AG04449 (cell line): Measurements from ENCODE around the gene CPVL.

Source experiments
- CTCF ChIA-PET: fragments of 350-600 bp; formaldehyde crosslinking; extraction: SDS; loops from one replicate; lab custom pipeline; 2021; ENCODE audit warnings: antibody characterized with exemption; lab: Yijun Ruan, JAX
- POLR2A ChIA-PET: fragments of 400-600, 350-600 bp; formaldehyde crosslinking; extraction: SDS; loops from one replicate; lab custom pipeline; 2020; ENCODE audit warnings: antibody characterized with exemption, inconsistent platforms; lab: Yijun Ruan, JAX
- DNase-seq: peaks from one replicate; pipeline ENCODE4 v3.0.0-alpha.2; 2010; ENCODE audit warnings: low read depth, low spot score
- H3K4me3 ChIP-seq: 2 replicates; pipeline ENCODE4 v1.5.1; 2011; ENCODE audit warnings: low read depth, mild to moderate bottlenecking, control low read depth, low read length
- TF ChIP-seq, protein P1 (sequence below): IDR thresholded peaks from one replicate; pipeline ENCODE4 v1.5.1; 2011; ENCODE audit warnings: mild to moderate bottlenecking, moderate library complexity, low read length, control low read depth, inconsistent platforms; ENCODE audit not compliant: insufficient read depth; ENCODE audit errors: missing control alignments

The CPVL gene

DNA sequence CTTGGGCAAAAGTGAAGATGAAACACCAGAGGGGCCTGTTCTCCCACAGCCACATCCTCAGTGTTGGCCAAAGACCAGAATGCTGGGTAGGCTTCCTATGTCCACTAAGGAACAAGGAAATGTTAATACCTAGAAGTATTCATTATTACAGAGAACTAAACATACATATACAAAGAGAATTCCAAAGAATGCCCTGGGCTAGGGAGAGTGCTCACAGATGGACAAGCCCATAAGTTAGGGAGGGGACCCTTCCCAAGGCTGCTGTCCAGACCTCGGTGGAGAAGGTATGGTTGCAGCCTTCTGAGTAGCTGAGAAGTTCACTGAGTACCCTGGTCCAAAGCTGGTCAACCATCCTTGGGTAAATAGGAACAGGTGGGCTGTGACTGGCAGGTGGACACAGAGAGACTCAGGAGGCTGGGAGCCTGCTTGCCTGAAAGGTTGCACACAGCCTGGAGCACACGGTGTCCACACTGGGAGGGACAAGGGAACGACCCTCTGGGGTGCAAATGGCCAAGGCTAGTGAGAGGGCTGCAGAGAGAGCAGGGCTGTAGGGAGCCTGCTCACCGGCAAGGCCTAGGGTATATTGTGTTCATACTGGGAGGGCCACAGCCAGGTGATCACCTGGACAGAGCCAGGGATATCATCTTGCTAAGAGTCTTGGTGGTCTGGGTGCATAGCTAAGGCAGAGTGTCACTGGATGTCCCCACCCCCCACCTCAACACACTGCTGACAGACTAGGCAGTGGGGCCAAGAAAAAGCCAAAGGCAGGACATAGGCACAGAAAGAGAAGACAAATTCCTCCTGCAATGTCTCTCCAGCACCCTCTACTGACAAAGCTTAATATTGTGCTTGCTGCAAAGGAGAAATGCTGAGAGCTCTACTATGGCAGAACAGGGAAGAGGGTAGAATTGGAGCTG lies 40.3 kb downstream of the CPVL start:
- H3K4me3 ChIP-seq, result no peak overlapping the region
- CTCF ChIA-PET, result interaction anchor here (0.6 to 31.8 kb wide), 47 partner anchors 9 to 715 kb away, joined by 3 to 1392 read pairs (median 4); partner anchors contain the start of gene TRIL
- TF ChIP-seq, protein P1, sequence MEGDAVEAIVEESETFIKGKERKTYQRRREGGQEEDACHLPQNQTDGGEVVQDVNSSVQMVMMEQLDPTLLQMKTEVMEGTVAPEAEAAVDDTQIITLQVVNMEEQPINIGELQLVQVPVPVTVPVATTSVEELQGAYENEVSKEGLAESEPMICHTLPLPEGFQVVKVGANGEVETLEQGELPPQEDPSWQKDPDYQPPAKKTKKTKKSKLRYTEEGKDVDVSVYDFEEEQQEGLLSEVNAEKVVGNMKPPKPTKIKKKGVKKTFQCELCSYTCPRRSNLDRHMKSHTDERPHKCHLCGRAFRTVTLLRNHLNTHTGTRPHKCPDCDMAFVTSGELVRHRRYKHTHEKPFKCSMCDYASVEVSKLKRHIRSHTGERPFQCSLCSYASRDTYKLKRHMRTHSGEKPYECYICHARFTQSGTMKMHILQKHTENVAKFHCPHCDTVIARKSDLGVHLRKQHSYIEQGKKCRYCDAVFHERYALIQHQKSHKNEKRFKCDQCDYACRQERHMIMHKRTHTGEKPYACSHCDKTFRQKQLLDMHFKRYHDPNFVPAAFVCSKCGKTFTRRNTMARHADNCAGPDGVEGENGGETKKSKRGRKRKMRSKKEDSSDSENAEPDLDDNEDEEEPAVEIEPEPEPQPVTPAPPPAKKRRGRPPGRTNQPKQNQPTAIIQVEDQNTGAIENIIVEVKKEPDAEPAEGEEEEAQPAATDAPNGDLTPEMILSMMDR, result peak; percentile 81
- DNase-seq, result no peak
- POLR2A ChIA-PET, result interaction anchor here (1.0 kb wide), 3 partner anchors 149 to 184 kb away, joined by 3 to 6 read pairs (median 4); no protein-coding TSS in a partner anchor

DNA sequence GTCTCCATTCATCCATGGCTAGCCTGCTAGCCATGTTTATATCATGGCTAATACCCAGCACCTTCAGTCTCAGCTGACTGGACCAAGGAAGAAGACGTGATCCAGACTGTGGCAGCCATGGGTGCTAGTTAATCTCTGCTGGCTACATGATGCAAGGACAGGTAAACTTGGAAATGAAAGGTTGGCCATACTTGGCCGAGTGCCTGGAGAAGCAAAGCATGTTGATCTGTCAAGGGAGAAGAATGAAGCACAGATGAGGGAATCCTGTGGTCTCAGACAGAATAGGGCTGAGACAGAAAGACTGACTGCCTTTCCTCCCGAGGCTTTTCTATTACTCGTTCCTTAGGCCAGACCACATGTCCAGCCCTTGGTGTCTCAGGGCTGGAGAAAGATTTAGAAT lies 41.1 kb downstream of the CPVL start:
- DNase-seq, result no peak
- no peak overlapping the region for H3K4me3 ChIP-seq
- ChIA-PET CTCF (interaction anchor here (1.3 to 31.8 kb wide), 8 partner anchors 13 to 303 kb away, joined by 3 to 1392 read pairs (median 14); no protein-coding TSS in a partner anchor), POLR2A (no interaction called here)
- TF ChIP-seq, protein P1, result no peak

DNA sequence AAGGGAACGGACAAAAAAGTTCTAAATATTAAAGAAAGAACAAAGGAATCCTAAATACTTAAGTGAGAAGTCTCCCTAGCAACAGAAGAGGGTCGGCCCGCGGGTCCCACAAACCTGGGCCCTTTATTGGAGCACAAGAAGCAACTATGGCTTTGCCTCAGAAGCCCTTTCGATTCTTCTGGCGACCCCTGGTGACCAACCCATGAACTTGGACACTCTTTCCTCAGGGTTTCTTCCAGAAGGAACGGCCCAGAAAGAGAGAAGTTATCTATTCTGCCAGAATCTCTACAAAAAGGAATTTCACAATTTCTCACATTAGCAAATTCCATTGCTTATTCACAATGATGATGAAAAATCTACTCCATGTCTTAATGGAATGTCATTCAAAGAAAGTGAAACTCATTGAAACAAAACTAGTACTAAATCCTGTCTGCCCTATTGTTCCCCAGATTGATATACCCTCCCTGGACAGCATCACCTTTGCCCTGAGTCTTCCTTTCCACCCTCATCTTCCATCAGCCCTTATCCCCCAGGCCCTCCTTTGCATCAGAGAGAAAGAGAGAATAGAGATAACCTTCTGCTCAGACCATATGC lies 43.7 kb downstream of the CPVL start:
- TF ChIP-seq, protein P1, result peak; percentile 70
- POLR2A ChIA-PET, result no interaction called here
- no peak overlapping the region for H3K4me3 ChIP-seq
- CTCF ChIA-PET, result interaction anchor here (0.7 to 31.8 kb wide), 23 partner anchors 9 to 709 kb away, joined by 3 to 1392 read pairs (median 7); partner anchors contain the start of gene TRIL
- DNase-seq, result no peak

DNA sequence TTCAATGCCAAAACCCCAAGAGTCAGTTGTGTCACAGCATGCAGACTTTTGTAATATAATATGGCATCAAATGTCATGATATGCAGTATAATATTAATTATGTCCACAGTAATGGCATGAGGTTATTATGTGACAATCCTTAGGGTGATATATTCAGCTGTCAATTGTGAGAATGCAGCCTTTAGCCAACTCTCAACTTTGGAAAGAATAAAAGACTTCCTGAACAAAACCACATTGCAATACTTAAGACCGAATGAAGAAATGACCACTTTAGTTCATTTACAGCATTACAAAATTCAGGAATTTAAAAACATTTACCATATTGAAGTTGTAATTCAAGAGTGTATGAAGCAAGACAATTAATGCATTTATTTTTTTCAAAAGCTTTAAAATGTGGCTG lies 45.4 kb downstream of the CPVL start:
- ChIA-PET POLR2A (no interaction called here), CTCF (interaction anchor here (1.0 to 31.8 kb wide), 20 partner anchors 10 to 308 kb away, joined by 3 to 1392 read pairs (median 8); partner anchors contain the start of gene TRIL)
- TF ChIP-seq, protein P1, result no peak
- DNase-seq, result no peak
- H3K4me3 ChIP-seq, result no peak overlapping the region

DNA sequence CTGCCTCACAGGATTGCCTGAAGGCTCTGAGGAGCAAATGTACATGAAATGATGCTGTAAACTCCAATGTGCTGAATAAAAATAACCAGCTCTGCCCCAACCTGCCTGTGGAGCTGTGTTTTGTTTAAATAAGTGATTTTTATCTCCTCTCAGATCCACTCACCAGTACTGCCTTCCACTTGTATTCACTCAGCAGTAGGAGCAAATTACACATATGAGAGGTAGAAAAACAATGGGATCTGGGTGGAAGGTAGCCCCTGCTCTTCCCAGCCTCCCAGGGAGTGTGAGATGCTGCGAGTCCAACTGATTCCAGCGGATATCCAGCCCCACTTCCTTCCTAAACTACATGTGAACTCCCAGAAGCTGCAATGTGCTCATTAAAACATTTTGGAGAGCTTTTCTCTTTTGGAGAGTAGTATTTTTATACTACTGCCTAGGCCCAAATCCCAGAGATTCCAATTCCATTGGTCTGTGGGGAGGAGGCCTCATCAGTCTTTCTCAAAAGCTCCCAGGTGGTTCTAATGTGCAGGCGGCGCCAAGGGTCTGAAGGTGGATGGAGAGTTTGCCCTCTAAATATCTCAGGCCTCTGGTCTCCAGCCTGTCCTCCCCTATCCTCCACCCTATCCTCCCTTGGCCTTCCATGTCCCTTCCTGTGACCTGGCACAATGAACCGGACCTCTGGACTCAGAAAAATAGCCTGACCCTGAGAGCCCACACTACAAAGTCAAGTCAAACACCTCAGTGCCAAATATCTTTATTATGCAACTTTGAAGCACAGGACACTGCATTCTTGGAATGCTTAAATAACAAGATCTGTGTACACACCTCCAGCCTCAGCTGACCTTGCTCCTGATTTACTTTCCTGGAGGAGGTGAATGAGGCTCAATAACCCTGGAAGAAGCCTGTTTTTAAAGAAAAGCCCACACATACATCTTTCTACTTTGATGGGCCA lies 46.2 kb downstream of the CPVL start:
- no peak for DNase-seq
- ChIA-PET CTCF (interaction anchor here (0.7 to 31.8 kb wide), 13 partner anchors 9 to 309 kb away, joined by 3 to 1392 read pairs (median 10); partner anchors contain the start of gene TRIL), POLR2A (no interaction called here)
- H3K4me3 ChIP-seq, result no peak overlapping the region
- TF ChIP-seq, protein P1, result no peak
